DOHH2 (cell line): ENCODE results near the gene MRPS34.

Experiments used
- H3F3A ChIP-seq: fragments of 200-600 bp; sonication (generic), shearing (Covaris generic); 2 replicates; pipeline ENCODE4 v1.6.0; 2016; ENCODE audit warnings: antibody characterized with exemption, mild to moderate bottlenecking; ENCODE audit not compliant: control insufficient read depth, insufficient read depth
- H3K27ac ChIP-seq: fragments of 200-600 bp; sonication (generic); 2 replicates; pipeline ENCODE4 v1.5.1; 2014; ENCODE audit warnings: low read depth, mild to moderate bottlenecking, low read length, moderate library complexity
- H3K27me3 ChIP-seq: fragments of 200-600 bp; sonication (generic); 2 replicates; pipeline ENCODE4 v1.6.1; 2014; ENCODE audit warnings: mild to moderate bottlenecking, low read length, mixed read lengths; ENCODE audit not compliant: control insufficient read depth
- H3K36me3 ChIP-seq: fragments of 200-600 bp; sonication (generic); 2 replicates; pipeline ENCODE4 v1.6.1; 2014; ENCODE audit warnings: mild to moderate bottlenecking, low read length, moderate library complexity, mixed read lengths; ENCODE audit not compliant: control insufficient read depth
- H3K4me1 ChIP-seq: fragments of 200-600 bp; sonication (generic); 2 replicates; pipeline ENCODE4 v1.6.1; 2014; ENCODE audit warnings: mild to moderate bottlenecking, low read length, mixed read lengths; ENCODE audit not compliant: control insufficient read depth
- H3K4me2 ChIP-seq: fragments of 200-600 bp; sonication (generic); 2 replicates; pipeline ENCODE4 v1.6.0; 2014; ENCODE audit warnings: mild to moderate bottlenecking, low read length, moderate library complexity
- H3K4me3 ChIP-seq: fragments of 200-600 bp; sonication (generic); 2 replicates; pipeline ENCODE4 v1.5.1; 2014; ENCODE audit warnings: mild to moderate bottlenecking, low read length, mixed read lengths
- H3K79me2 ChIP-seq: fragments of 200-600 bp; sonication (generic); 2 replicates; pipeline ENCODE4 v1.6.1; 2014; ENCODE audit warnings: mild to moderate bottlenecking, low read length, mixed read lengths; ENCODE audit not compliant: control insufficient read depth
- H3K9me2 ChIP-seq: fragments of 200-600 bp; sonication (generic); replicated peaks from 2 replicates; pipeline ENCODE4 v1.6.1; 2014; ENCODE audit warnings: mild to moderate bottlenecking, low read length, mixed read lengths; ENCODE audit not compliant: control insufficient read depth
- H3K9me3 ChIP-seq: fragments of 200-600 bp; sonication (generic); 2 replicates; pipeline ENCODE4 v1.6.1; 2014; ENCODE audit warnings: antibody characterized with exemption, low read length, mixed read lengths; ENCODE audit not compliant: control insufficient read depth, insufficient read depth
- H4K20me1 ChIP-seq: fragments of 200-600 bp; sonication (generic); 2 replicates; pipeline ENCODE4 v1.6.0; 2014; ENCODE audit warnings: low read depth, mild to moderate bottlenecking, antibody characterized with exemption, low read length, moderate library complexity; ENCODE audit not compliant: control insufficient read depth, insufficient read depth
- CTCF ChIP-seq: fragments of 200-600 bp; sonication (generic); IDR thresholded peaks from one replicate; pipeline ENCODE4 v1.5.1; 2014; ENCODE audit warnings: antibody characterized with exemption, mild to moderate bottlenecking, low read depth, low read length; ENCODE audit not compliant: poor library complexity, severe bottlenecking
- EZH2phosphoT487 ChIP-seq: fragments of 200-600 bp; sonication (generic); IDR thresholded peaks from 2 replicates; pipeline ENCODE4 v1.6.1; 2017; ENCODE audit warnings: borderline replicate concordance, mild to moderate bottlenecking, antibody characterized with exemption, low read length, moderate library complexity, mixed read lengths

The MRPS34 gene

GRCh38 chr16:1761751-1762150, 11.2 kb downstream of the MRPS34 start:
- TF ChIP-seq EZH2phosphoT487 (no peak), CTCF (no peak)
- H3K4me2 ChIP-seq = no peak overlapping the region
- no peaks in the 10 kb centered on the region for H3K79me2 ChIP-seq
- H4K20me1 ChIP-seq = no peaks in the 10 kb centered on the region
- H3K36me3 ChIP-seq = peaks cover 65% of the 10 kb centered on the region
- no peaks in the 10 kb centered on the region for H3K9me2 ChIP-seq
- H3K27me3 ChIP-seq = no peaks in the 10 kb centered on the region
- H3K27ac ChIP-seq = no peak overlapping the region
- no peaks in the 10 kb centered on the region for H3K4me1 ChIP-seq
- no peaks in the 10 kb centered on the region for H3K9me3 ChIP-seq
- H3K4me3 ChIP-seq = no peak overlapping the region
- no peaks in the 10 kb centered on the region for H3F3A ChIP-seq

GRCh38 chr16:1760911-1761310, 12.0 kb downstream of the MRPS34 start:
- Histone ChIP-seq H3K4me1 (no peaks in the 10 kb centered on the region), H4K20me1 (no peaks in the 10 kb centered on the region), H3K36me3 (peaks cover 60% of the 10 kb centered on the region), H3F3A (no peaks in the 10 kb centered on the region), H3K9me2 (no peaks in the 10 kb centered on the region), H3K27me3 (no peaks in the 10 kb centered on the region), H3K27ac (no peak overlapping the region), H3K4me2 (no peak overlapping the region), H3K79me2 (no peaks in the 10 kb centered on the region), H3K9me3 (no peaks in the 10 kb centered on the region), H3K4me3 (no peak overlapping the region)
- TF ChIP-seq EZH2phosphoT487 (no peak), CTCF (no peak)

GRCh38 chr16:1759511-1759910, 13.4 kb downstream of the MRPS34 start:
- Histone ChIP-seq H3K36me3 (peaks cover 50% of the 10 kb centered on the region), H3K27me3 (no peaks in the 10 kb centered on the region), H3K4me2 (no peak overlapping the region), H3F3A (no peaks in the 10 kb centered on the region), H3K4me3 (no peak overlapping the region), H3K9me3 (no peaks in the 10 kb centered on the region), H3K9me2 (no peaks in the 10 kb centered on the region), H3K4me1 (no peaks in the 10 kb centered on the region), H4K20me1 (no peaks in the 10 kb centered on the region), H3K27ac (no peak overlapping the region), H3K79me2 (no peaks in the 10 kb centered on the region)
- TF ChIP-seq CTCF (no peak), EZH2phosphoT487 (no peak)

DNA sequence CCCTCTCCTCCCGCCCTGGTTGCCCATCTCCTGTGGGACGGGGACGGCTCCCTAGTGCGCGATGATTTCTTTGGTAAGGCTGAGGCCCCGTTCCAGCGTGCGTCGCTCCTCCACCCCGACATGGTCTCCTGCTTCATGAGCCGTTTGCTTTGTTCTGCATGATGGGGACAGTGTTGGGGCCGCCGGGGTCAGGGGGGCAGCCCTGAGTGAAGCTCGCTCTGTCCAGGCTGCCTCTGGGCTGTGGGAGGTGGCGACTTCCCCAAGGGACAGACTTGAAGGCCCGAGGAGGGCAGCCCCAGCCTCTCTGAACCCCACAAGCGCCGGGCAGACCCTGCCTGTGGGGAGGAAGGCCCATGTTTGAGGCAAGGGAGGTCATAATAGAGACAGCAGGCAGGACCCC, 14.0 kb downstream of the MRPS34 start:
- H3K36me3 ChIP-seq = peaks cover 50% of the 10 kb centered on the region
- no peaks in the 10 kb centered on the region for H3K4me1 ChIP-seq
- TF ChIP-seq EZH2phosphoT487 (no peak), CTCF (no peak)
- no peak overlapping the region for H3K27ac ChIP-seq
- no peaks in the 10 kb centered on the region for H3K9me3 ChIP-seq
- no peaks in the 10 kb centered on the region for H4K20me1 ChIP-seq
- no peaks in the 10 kb centered on the region for H3K9me2 ChIP-seq
- no peaks in the 10 kb centered on the region for H3F3A ChIP-seq
- no peak overlapping the region for H3K4me3 ChIP-seq
- H3K79me2 ChIP-seq = no peaks in the 10 kb centered on the region
- no peak overlapping the region for H3K4me2 ChIP-seq
- H3K27me3 ChIP-seq = no peaks in the 10 kb centered on the region
